K562 (cell line): ENCODE results near the gene TEX35.

Experiments used
- CTCF ChIP-seq, 3 experiments: IDR thresholded peaks in 2 of 3; conservative IDR thresholded peaks in 1 of 3; 2 replicates each; pipeline ENCODE4 v1.5.1; 2011 to 2012; ENCODE audit warnings: low read length in 3 of 3, mild to moderate bottlenecking in 3 of 3, control low read depth in 2 of 3, improper control_type of control experiment in 1 of 3, inconsistent platforms in 1 of 3, low read depth in 1 of 3, mixed read lengths in 1 of 3, moderate library complexity in 1 of 3; ENCODE audit not compliant: insufficient read depth in 2 of 3
- EZH2 ChIP-seq: IDR thresholded peaks from 2 replicates; pipeline ENCODE4 v1.6.1; 2012; ENCODE audit warnings: low read depth, mild to moderate bottlenecking, inconsistent platforms, low read length, borderline replicate concordance
- KLF16 ChIP-seq: IDR thresholded peaks from 2 replicates; pipeline ENCODE4 v1.6.1; 2016; ENCODE audit warnings: antibody characterized with exemption
- ZHX1 ChIP-seq: fragments of 150-350 bp; conservative IDR thresholded peaks from 2 replicates; pipeline ENCODE4 v1.6.1; 2014; ENCODE audit warnings: low read length

GRCh38 chr1:178486100-178487069 lies 26.5 kb upstream of the TEX35 start:
- TF ChIP-seq EZH2: no peak
- TF ChIP-seq ZHX1: no peak
- no peak for TF ChIP-seq CTCF (IDR thresholded peaks at IDR 0.05 in 2 of 3, conservative IDR thresholded peaks at IDR 0.05 in 1 of 3; ENCODE audit: insufficient read depth in 2 of 3, low read depth in 1 of 3, low read length in 3 of 3)
- no peak for TF ChIP-seq KLF16
